NCI-H2171 (cell line): ENCODE measurements around the gene TRIM29.
A peak's percentile ranks its signal among the peaks of the same experiment; 100 is the strongest.

ENCODE experiments used
- DNase-seq: peaks from one replicate; lab custom pipeline; 2025; lab: John Stamatoyannopoulos, UW

The TRIM29 gene

GRCh38 chr11:120096369-120097191, 41.3 kb downstream of the TRIM29 start:
- no peak for DNase-seq

- DNase-seq = no peak
Observed at GRCh38 chr11:120095516-120095915, 42.4 kb downstream of the TRIM29 start.

GRCh38 chr11:120091701-120092100, 46.2 kb downstream of the TRIM29 start:
- DNase-seq = no peak

GRCh38 chr11:120091121-120091520, 46.8 kb downstream of the TRIM29 start:
- DNase-seq = no peak

DNA sequence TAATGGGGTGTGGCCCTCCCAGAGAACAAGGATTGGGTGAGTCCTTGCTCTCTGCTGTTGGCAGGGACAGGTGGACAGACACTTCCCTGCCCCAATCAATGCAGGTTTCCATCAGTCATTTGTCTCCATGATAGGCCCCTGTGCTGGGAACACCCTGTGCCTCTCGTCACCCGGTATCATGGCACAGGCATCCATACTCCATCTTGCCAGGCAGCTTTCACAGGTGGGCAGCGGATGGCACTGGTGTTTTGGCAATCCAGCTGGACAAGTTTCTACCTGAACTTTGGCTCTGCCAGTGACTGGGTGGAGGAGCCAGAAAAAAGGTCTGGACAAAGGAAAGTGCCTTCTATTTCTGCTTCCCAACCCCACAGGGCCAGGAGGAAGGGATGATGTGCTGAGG, 47.5 kb downstream of the TRIM29 start:
- DNase-seq = no peak

GRCh38 chr11:120089036-120090001, 48.6 kb downstream of the TRIM29 start:
- no peak for DNase-seq

DNA sequence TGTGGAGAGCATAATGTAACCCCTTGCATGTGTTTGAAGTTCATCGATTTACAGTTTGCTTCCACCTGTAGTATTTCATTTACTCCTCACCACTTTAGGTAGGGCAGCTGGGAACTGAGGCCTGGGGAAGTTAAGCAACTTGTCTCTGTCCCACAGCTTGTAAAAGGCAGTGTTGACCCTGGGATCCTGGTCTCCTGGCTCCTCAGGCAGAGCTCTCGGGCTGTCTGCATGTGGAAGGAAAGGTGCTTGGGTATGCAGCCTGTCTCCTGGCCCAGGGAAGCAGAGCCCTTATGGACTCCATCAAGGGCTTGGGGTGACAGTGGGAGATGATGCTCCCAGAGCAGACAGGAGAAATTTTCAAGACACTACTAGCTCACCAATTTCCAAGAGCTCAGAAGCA, 49.9 kb downstream of the TRIM29 start:
- no peak for DNase-seq

GRCh38 chr11:120086651-120087050, 51.3 kb downstream of the TRIM29 start:
- DNase-seq = no peak

- DNase-seq = no peak
Observed at GRCh38 chr11:120079750-120080610, 57.9 kb downstream of the TRIM29 start.

DNA sequence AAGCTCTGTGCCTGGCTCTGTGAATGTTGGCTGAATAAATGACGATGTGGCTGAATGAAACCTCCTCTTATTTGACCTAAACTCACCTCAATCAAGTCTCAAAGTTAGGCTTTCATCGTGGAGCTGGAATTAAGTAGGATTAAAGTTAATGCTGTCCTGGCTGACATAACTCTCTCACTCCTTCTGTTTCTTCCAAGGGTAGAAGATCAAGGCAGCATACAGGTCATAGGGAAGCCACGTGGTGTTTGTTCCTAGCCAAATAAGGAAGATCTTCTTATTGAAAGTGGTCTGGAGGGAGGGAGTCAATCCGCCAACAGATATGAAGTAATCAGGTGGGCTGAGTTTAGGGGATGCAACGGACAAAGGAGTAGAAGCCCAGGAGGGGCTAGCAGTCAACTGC, 59.5 kb downstream of the TRIM29 start:
- no peak for DNase-seq

DNA sequence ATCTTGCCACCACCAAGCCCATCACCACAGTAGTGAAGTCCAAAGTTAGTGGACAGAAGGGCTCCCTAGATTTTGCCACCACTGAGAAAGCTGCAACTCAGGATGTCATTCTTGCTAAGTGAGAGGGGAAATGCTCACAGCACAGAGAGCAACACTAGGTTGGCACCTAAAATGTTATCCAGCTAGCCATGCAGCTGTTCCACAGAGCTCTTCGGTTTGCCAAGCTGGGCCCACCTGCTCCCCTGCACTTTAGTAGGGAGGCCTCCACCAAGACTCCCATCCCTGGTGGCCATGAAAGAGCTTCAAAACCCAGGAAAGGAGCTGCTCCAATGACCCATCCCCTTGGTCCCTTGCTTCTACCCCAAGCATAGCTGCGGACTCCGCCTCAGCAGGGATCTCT, 63.8 kb downstream of the TRIM29 start:
- DNase-seq = no peak

DNA sequence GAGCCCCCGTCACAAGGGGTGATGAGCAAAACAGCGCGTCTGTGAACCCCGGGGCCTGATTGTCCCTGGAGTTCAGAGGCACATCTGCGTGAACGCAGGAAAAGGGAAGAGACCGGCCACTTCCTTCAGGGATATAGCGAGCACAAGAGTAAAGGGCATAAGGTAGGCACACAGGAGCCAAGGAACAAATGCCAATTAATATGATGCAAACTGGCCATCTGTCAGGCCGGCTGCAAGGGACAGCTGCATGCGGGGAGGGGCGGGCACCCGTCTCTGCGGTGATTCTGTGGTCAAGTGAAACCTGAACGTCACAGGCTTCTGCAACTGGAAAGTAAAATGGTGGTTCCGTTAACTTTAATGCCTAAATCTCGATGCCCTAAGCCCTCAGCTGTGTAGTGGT, 64.7 kb downstream of the TRIM29 start:
- peak; percentile 3 for DNase-seq

GRCh38 chr11:120068114-120068573, 69.8 kb downstream of the TRIM29 start:
- no peak for DNase-seq

- DNase-seq = no peak
Observed at GRCh38 chr11:120067438-120068113, 70.3 kb downstream of the TRIM29 start.

GRCh38 chr11:120066738-120067437, 71.0 kb downstream of the TRIM29 start:
- no peak for DNase-seq

GRCh38 chr11:120065876-120066275, 72.0 kb downstream of the TRIM29 start:
- DNase-seq = no peak

DNA sequence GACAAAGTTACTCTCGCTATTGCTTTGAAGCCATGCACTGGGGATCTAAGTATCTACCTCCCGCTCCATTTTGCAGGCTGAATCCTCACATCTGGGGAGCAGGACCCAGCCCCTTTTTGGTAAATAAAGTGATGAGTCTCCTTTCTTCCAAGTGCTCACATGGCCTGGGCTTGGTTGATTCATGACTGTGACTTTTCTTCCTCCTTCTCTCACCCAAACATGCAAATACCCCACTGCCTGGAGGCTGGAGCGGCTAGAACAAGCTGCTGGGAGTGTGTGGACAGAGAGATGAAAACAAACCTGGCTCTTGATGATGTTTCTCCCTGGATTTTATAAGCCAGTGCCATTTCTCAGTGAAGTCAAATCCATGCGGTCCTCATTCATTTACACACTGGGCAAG, 72.7 kb downstream of the TRIM29 start:
- no peak for DNase-seq

DNA sequence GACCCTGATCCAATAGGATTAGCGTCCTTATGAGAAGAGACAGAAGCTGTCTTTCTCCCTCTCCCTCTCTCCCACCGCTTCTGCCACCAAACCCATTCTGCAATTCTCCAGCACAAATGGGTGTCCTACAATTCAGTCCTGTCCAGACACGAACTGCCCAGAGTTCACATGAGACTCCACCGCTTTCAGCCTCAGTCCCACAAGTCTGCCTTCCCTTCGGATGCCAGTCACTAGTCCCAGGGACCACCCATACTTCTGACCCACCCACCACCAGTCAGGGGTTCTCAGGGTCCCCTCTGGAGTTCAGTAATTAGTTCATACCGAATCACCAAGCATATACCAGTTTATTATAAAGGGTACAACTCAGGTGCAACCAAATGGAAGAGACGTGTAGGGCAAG, 73.6 kb downstream of the TRIM29 start:
- DNase-seq = no peak

DNA sequence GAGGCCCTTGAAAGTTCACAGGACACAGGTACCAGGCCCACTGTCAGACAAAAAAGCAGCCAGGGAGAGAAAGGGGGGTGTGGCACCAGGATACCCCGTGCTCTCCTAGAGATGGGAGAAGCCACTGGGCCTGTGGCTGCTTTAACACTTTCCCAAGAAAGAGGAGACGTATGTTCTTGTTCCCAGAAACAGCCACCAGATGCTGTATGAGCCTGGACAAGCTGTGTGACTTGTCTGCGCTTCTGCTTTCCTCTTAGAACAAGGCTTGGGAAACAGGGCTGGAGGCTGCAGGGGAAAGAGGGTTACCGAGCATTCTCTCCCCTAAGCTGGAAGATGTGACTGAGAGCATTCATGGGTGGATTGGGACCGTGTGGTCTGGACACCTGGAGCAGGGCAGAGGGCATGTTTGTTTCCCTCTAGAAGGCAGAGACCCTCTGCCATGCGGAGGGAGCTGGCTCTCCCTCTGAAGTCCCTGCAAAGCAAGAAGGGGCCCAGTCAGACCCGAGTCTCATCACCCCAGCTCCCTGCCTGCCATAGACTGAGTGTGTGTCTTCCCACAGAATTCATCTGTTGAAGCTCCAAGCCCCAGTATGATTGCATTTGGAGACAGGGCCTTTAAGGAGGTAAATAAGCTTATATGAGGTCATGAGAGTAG, 74.1 kb downstream of the TRIM29 start:
- no peak for DNase-seq

- DNase-seq = no peak
Observed at GRCh38 chr11:120062561-120062930, 75.4 kb downstream of the TRIM29 start.
